PC-9 (cell line): ENCODE results near the gene C1QBP. TPM values are rescaled to one million over a fixed set of nuclear protein-coding genes. Genes with fewer than 3 reads are reported as not detected.
A peak's percentile ranks its signal among the peaks of the same experiment; 100 is the strongest.

ENCODE experiments used
- Bru-seq: library from RNA; stranded (reverse); fragments of 400-500 nt; gene quantifications from one replicate; lab custom pipeline; 2021; lab: Mats Ljungman, UMichigan
- BruChase-seq, 2 experiments: library from RNA; stranded (reverse); fragments of 400-500 nt; gene quantifications; one replicate each; lab custom pipeline; 2021; lab: Mats Ljungman, UMichigan
- BruUV-seq: library from RNA; stranded (reverse); fragments of 400-500 nt; replicated peaks from 2 replicates; lab custom pipeline; 2021; lab: Mats Ljungman, UMichigan
- CTCF ChIA-PET: fragments of 300-600 bp; sonication (Branson Sonifier 250); formaldehyde crosslinking; loops from one replicate; lab custom pipeline; 2022; ENCODE audit warnings: antibody characterized with exemption; lab: Charles Lee
- POLR2A ChIA-PET: fragments of 300-600 bp; sonication (Branson Sonifier 250); formaldehyde crosslinking; loops from one replicate; lab custom pipeline; 2022; ENCODE audit warnings: antibody characterized with exemption; ENCODE audit not compliant: unreplicated experiment; lab: Charles Lee
- DNase-seq, 2 experiments: peaks; one replicate each; pipeline versions ENCODE4 v3.0.0 to v3.0.0-alpha.2; 2015 to 2022; ENCODE audit warnings: mixed read lengths in 1 of 2
- H2AFZ ChIP-seq: fragments of 200-600 bp; sonication (generic); 2 replicates; pipeline ENCODE4 v1.8.1; 2017; ENCODE audit warnings: antibody characterized with exemption
- H3F3A ChIP-seq: fragments of 200-600 bp; sonication (generic); 2 replicates; pipeline ENCODE4 v1.8.1; 2017; ENCODE audit warnings: antibody characterized with exemption, mild to moderate bottlenecking, low read depth; ENCODE audit not compliant: insufficient read depth
- H3K27ac ChIP-seq: fragments of 200-600 bp; sonication (generic); 2 replicates; pipeline ENCODE4 v1.6.1; 2016; ENCODE audit warnings: mixed run types
- H3K27me3 ChIP-seq: fragments of 200-600 bp; sonication (generic); 2 replicates; pipeline ENCODE4 v1.6.1; 2016; ENCODE audit warnings: low read depth, mixed run types; ENCODE audit not compliant: insufficient read depth
- H3K36me3 ChIP-seq: fragments of 200-600 bp; sonication (generic); 2 replicates; pipeline ENCODE4 v1.6.1; 2016; ENCODE audit warnings: low read depth, mixed run types
- H3K4me1 ChIP-seq: fragments of 200-600 bp; sonication (generic); replicated peaks from 2 replicates; pipeline ENCODE4 v1.6.1; 2016; ENCODE audit warnings: mixed run types; ENCODE audit not compliant: insufficient read depth
- H3K4me2 ChIP-seq: fragments of 200-600 bp; sonication (generic); 2 replicates; pipeline ENCODE4 v1.6.1; 2017; ENCODE audit warnings: mixed run types
- H3K4me3 ChIP-seq: fragments of 200-600 bp; sonication (generic); 2 replicates; pipeline ENCODE4 v1.6.1; 2016; ENCODE audit warnings: mixed run types
- H3K79me2 ChIP-seq: fragments of 200-600 bp; sonication (generic); 2 replicates; pipeline ENCODE4 v1.6.1; 2017; ENCODE audit warnings: low read depth, mixed run types
- H3K9me2 ChIP-seq: fragments of 200-600 bp; sonication (generic); 2 replicates; pipeline ENCODE4 v1.8.1; 2017; ENCODE audit warnings: mild to moderate bottlenecking; ENCODE audit not compliant: insufficient read depth
- H3K9me3 ChIP-seq: fragments of 200-600 bp; sonication (generic); 2 replicates; pipeline ENCODE4 v1.8.1; 2016; ENCODE audit warnings: low read depth; ENCODE audit not compliant: insufficient read depth
- H4K20me1 ChIP-seq: fragments of 200-600 bp; sonication (generic); 2 replicates; pipeline ENCODE4 v1.8.1; 2017; ENCODE audit not compliant: insufficient read depth
- EZH2 ChIP-seq: fragments of 200-600 bp; sonication (generic); IDR thresholded peaks from 2 replicates; pipeline ENCODE4 v1.8.0; 2017; ENCODE audit warnings: antibody characterized with exemption, low read depth
- intact Hi-C: fragments of 100-400 bp; cut with micrococcal nuclease; formaldehyde crosslinking; loops from one replicate; pipeline ENCODE4 v1.10.0; 2022; ENCODE audit not compliant: unreplicated experiment
- long read RNA-seq: library from polyadenylated mRNA; stranded (forward); transcript quantifications from one replicate; pipeline ENCODE4 v2.0.0, GENCODE V29; 2022
- total RNA-seq: library from RNA; stranded (reverse); gene quantifications from 2 replicates; pipeline ENCODE4 v1.2.3, GENCODE V29; 2021
- TF ChIP-seq, protein P1 (sequence below): fragments of 200-600 bp; sonication (generic); conservative IDR thresholded peaks from 2 replicates; pipeline ENCODE4 v1.6.1; 2017; ENCODE audit warnings: mixed run types, antibody characterized with exemption, mild to moderate bottlenecking, moderate library complexity

The C1QBP gene, protein sequence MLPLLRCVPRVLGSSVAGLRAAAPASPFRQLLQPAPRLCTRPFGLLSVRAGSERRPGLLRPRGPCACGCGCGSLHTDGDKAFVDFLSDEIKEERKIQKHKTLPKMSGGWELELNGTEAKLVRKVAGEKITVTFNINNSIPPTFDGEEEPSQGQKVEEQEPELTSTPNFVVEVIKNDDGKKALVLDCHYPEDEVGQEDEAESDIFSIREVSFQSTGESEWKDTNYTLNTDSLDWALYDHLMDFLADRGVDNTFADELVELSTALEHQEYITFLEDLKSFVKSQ
- total RNA-seq (206 and 230 TPM in 2 replicates), Bru-seq, nascent RNA (percentile 91 among the genes with signal in this experiment), BruChase-seq, experiment 1, labeled RNA remaining after a 2-hour chase (percentile 90 among the genes with signal in this experiment), BruChase-seq, experiment 2, labeled RNA remaining after a 6-hour chase (percentile 98 among the genes with signal in this experiment)
- long read RNA-seq, transcript C1QBP-201 (6 exons, 1,169 nt) = major isoform, 890 of 913 reads
- long read RNA-seq, partial matches to known transcripts = 1 of 913 reads
- long read RNA-seq, other reads (novel, unspliced or antisense) = 22 of 913 reads

DNA sequence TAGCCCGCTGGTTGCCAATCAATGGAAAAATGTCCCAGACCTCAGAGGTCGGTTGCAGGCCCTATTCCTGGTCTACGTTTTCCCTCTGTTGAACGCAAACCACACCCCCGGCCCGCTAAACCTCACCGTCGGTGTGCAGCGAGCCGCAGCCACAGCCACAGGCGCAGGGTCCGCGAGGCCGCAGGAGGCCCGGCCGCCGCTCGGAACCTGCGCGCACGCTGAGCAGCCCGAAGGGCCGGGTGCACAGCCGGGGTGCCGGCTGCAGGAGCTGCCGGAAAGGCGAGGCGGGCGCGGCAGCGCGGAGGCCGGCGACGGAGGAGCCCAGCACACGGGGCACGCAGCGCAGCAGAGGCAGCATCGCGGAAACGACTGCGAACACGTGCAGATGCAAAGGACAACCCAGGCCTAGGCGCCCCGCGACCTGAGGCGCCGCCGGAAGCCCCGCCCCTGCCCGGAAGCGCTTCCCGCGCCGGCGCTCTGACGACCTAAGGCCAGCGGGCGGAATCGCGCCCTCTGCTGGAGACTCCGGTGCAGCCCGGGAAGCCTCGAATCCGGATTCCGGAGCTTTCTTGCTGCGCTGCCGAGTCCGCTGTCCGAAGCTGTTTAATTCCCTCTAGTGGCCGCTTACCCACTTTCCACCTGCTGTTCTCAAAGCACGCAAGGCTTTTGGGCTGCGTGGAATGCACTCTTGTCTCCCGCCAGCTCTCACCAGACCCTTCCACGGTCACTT lies at the start of gene C1QBP:
Gene C1QBP, minus strand, starts transcription at position 440 of the 730 bp plus-strand sequence. Its CDS starts 82 bp downstream, at position 358.
- Histone ChIP-seq H4K20me1 (peaks cover 27% of the 10 kb centered on the region), H3K27ac (peak within 1 kb of the TSS; percentile 28), H2AFZ (peak within 1 kb of the TSS; percentile 72), H3K27me3 (no peaks in the 10 kb centered on the region), H3F3A (peaks cover 38% of the 10 kb centered on the region; the same call in 1 of the 2 replicates), H3K4me1 (peaks cover 18% of the 10 kb centered on the region), H3K9me3 (no peaks in the 10 kb centered on the region), H3K4me2 (peak within 1 kb of the TSS; percentile 91), H3K4me3 (peak within 1 kb of the TSS; percentile 72), H3K79me2 (peaks cover 42% of the 10 kb centered on the region), H3K9me2 (no peaks in the 10 kb centered on the region), H3K36me3 (peaks cover 29% of the 10 kb centered on the region)
- no TSS peak for BruUV-seq
- POLR2A ChIA-PET = interaction anchor here (0.6 to 0.7 kb wide), 4 partner anchors 57 to 1219 kb away, joined by 3 to 8 read pairs (median 4); no protein-coding TSS in a partner anchor
- no peak for TF ChIP-seq EZH2
- TF ChIP-seq, protein P1, sequence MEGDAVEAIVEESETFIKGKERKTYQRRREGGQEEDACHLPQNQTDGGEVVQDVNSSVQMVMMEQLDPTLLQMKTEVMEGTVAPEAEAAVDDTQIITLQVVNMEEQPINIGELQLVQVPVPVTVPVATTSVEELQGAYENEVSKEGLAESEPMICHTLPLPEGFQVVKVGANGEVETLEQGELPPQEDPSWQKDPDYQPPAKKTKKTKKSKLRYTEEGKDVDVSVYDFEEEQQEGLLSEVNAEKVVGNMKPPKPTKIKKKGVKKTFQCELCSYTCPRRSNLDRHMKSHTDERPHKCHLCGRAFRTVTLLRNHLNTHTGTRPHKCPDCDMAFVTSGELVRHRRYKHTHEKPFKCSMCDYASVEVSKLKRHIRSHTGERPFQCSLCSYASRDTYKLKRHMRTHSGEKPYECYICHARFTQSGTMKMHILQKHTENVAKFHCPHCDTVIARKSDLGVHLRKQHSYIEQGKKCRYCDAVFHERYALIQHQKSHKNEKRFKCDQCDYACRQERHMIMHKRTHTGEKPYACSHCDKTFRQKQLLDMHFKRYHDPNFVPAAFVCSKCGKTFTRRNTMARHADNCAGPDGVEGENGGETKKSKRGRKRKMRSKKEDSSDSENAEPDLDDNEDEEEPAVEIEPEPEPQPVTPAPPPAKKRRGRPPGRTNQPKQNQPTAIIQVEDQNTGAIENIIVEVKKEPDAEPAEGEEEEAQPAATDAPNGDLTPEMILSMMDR = peak; percentile 96
- CTCF ChIA-PET = interaction anchor here (1.0 to 1.9 kb wide), 6 partner anchors 8 to 49 kb away, joined by 3 to 9 read pairs (median 6); partner anchors contain the start of genes NUP88 and RPAIN
- intact Hi-C loops = loop anchor here (1.0 kb wide), 2 partner anchors 190 to 242 kb away; no protein-coding TSS in a partner anchor
- DNase-seq = peak; percentile 82 to 96

DNA sequence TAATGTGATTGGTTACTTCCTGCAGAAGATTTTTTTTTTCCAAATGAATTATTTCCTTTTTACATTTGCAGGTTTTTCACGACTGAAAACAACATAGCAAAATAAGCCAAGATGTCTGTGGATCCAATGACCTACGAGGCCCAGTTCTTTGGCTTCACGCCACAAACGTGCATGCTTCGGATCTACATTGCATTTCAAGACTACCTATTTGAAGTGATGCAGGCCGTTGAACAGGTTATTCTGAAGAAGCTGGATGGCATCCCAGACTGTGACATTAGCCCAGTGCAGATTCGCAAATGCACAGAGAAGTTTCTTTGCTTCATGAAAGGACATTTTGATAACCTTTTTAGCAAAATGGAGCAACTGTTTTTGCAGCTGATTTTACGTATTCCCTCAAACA lies 49.8 kb upstream of the C1QBP start:
- Histone ChIP-seq H2AFZ (no peak overlapping the region), H3K4me1 (peaks cover 16% of the 10 kb centered on the region; the same call in 1 of the 2 replicates), H4K20me1 (peaks cover under 1% of the 10 kb centered on the region; the same call in 1 of the 2 replicates), H3F3A (peaks cover 32% of the 10 kb centered on the region; the same call in 1 of the 2 replicates), H3K9me3 (peaks cover 8% of the 10 kb centered on the region), H3K36me3 (peaks cover 28% of the 10 kb centered on the region), H3K27me3 (no peaks in the 10 kb centered on the region), H3K79me2 (peaks cover 46% of the 10 kb centered on the region), H3K4me3 (no peak overlapping the region), H3K9me2 (no peaks in the 10 kb centered on the region), H3K4me2 (no peak overlapping the region), H3K27ac (no peak overlapping the region)
- no peak for DNase-seq
- ChIA-PET CTCF (no interaction called here), POLR2A (no interaction called here)
- intact Hi-C loops = loop anchor here (5.0 kb wide), 1 partner anchor 206 kb away; the partner anchor contains the start of gene RABEP1
- TF ChIP-seq EZH2 = no peak
- TF ChIP-seq, protein P1 = no peak
- BruUV-seq = no TSS peak
